GM12878 (cell line): ENCODE measurements around the gene KCTD16.

Experiments
- BACH1 ChIP-seq: fragments of 450-650 bp; IDR thresholded peaks from 2 replicates; pipeline ENCODE4 v1.6.1; 2017; ENCODE audit warnings: mild to moderate bottlenecking, borderline replicate concordance
- CBFB ChIP-seq: IDR thresholded peaks from 2 replicates; pipeline ENCODE4 v1.6.1; 2016; ENCODE audit warnings: antibody characterized with exemption, low read depth
- CBX3 ChIP-seq: fragments of 200-600 bp; sonication (generic); IDR thresholded peaks from 2 replicates; pipeline ENCODE4 v1.6.1; 2016; ENCODE audit warnings: low read depth, borderline replicate concordance
- EZH2 ChIP-seq: IDR thresholded peaks from 2 replicates; pipeline ENCODE4 v1.6.1; 2012; ENCODE audit warnings: low read depth, mild to moderate bottlenecking, control low read depth, inconsistent platforms, low read length, borderline replicate concordance; ENCODE audit not compliant: control insufficient read depth
- IRF4 ChIP-seq: IDR thresholded peaks from 2 replicates; pipeline ENCODE4 v1.6.1; 2011; ENCODE audit warnings: low read depth, low read length
- POLR2A ChIP-seq: IDR thresholded peaks from 2 replicates; pipeline ENCODE4 v1.6.1; 2011; ENCODE audit warnings: low read depth, mild to moderate bottlenecking, low read length
- POLR2AphosphoS2 ChIP-seq: IDR thresholded peaks from 2 replicates; pipeline ENCODE4 v1.6.1; 2011; ENCODE audit warnings: low read depth, mild to moderate bottlenecking, low read length, improper control_type of control experiment, moderate library complexity
- STAT3 ChIP-seq: IDR thresholded peaks from 2 replicates; pipeline ENCODE4 v1.6.1; 2011; ENCODE audit warnings: low read depth, low read length, improper control_type of control experiment
- SUZ12 ChIP-seq: fragments of 200-600 bp; sonication (generic); IDR thresholded peaks from one replicate; pipeline ENCODE4 v1.6.1; 2018; ENCODE audit warnings: antibody characterized with exemption, mild to moderate bottlenecking; ENCODE audit not compliant: unreplicated experiment
- YY1 ChIP-seq: IDR thresholded peaks from 2 replicates; pipeline ENCODE4 v1.6.1; 2011; ENCODE audit warnings: low read depth, mild to moderate bottlenecking, low read length
- TF ChIP-seq, protein P1 (sequence below): IDR thresholded peaks from 2 replicates; pipeline ENCODE4 v1.6.1; 2012; ENCODE audit warnings: low read length, inconsistent platforms
- TF ChIP-seq, protein P2 (sequence below), 3 experiments: IDR thresholded peaks in 2 of 3; conservative IDR thresholded peaks in 1 of 3; 2 replicates each; pipeline ENCODE4 v1.5.1; 2011; ENCODE audit warnings: low read depth in 3 of 3, low read length in 3 of 3, mild to moderate bottlenecking in 3 of 3, control low read depth in 2 of 3, moderate library complexity in 2 of 3, inconsistent platforms in 1 of 3, mixed read lengths in 1 of 3; ENCODE audit not compliant: control insufficient read depth in 2 of 3, insufficient read depth in 1 of 3; ENCODE audit errors: extremely low read depth in 1 of 3
- TF ChIP-seq, protein P3 (sequence below): fragments of 450-650 bp; IDR thresholded peaks from 2 replicates; pipeline ENCODE4 v1.6.1; 2016; ENCODE audit warnings: mild to moderate bottlenecking, moderate library complexity, borderline replicate concordance

DNA sequence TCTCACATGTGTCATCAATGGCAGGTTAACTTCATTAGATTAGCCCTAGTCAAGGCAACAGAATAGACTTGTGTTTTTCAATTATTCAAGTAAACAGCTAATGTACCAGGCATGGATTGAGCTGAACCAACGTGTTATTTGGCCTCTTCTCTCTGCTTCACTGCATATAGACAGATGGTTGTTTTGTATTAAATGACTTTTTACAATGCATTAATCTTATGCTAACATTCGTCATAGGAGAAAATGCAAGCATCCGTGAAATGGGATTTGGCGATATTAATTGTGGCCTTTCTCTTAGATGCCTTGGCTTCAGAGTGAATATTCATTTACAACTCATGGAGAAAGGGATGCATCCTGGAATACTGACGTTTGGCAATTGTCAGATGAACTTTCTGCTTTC, 208.0 kb downstream of the KCTD16 start:
- TF ChIP-seq STAT3 (no peak), POLR2A (no peak), YY1 (no peak), POLR2AphosphoS2 (no peak), IRF4 (no peak), CBX3 (no peak), SUZ12 (no peak), BACH1 (no peak), EZH2 (no peak), CBFB (no peak)
- TF ChIP-seq, protein P1, sequence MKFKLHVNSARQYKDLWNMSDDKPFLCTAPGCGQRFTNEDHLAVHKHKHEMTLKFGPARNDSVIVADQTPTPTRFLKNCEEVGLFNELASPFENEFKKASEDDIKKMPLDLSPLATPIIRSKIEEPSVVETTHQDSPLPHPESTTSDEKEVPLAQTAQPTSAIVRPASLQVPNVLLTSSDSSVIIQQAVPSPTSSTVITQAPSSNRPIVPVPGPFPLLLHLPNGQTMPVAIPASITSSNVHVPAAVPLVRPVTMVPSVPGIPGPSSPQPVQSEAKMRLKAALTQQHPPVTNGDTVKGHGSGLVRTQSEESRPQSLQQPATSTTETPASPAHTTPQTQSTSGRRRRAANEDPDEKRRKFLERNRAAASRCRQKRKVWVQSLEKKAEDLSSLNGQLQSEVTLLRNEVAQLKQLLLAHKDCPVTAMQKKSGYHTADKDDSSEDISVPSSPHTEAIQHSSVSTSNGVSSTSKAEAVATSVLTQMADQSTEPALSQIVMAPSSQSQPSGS: no peak
- TF ChIP-seq, protein P2, sequence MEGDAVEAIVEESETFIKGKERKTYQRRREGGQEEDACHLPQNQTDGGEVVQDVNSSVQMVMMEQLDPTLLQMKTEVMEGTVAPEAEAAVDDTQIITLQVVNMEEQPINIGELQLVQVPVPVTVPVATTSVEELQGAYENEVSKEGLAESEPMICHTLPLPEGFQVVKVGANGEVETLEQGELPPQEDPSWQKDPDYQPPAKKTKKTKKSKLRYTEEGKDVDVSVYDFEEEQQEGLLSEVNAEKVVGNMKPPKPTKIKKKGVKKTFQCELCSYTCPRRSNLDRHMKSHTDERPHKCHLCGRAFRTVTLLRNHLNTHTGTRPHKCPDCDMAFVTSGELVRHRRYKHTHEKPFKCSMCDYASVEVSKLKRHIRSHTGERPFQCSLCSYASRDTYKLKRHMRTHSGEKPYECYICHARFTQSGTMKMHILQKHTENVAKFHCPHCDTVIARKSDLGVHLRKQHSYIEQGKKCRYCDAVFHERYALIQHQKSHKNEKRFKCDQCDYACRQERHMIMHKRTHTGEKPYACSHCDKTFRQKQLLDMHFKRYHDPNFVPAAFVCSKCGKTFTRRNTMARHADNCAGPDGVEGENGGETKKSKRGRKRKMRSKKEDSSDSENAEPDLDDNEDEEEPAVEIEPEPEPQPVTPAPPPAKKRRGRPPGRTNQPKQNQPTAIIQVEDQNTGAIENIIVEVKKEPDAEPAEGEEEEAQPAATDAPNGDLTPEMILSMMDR (IDR thresholded peaks at IDR 0.05 in 2 of 3, conservative IDR thresholded peaks at IDR 0.05 in 1 of 3; ENCODE audit: control insufficient read depth in 2 of 3, extremely low read depth in 1 of 3, insufficient read depth in 1 of 3, low read depth in 3 of 3, low read length in 3 of 3): no peak
- TF ChIP-seq, protein P3, sequence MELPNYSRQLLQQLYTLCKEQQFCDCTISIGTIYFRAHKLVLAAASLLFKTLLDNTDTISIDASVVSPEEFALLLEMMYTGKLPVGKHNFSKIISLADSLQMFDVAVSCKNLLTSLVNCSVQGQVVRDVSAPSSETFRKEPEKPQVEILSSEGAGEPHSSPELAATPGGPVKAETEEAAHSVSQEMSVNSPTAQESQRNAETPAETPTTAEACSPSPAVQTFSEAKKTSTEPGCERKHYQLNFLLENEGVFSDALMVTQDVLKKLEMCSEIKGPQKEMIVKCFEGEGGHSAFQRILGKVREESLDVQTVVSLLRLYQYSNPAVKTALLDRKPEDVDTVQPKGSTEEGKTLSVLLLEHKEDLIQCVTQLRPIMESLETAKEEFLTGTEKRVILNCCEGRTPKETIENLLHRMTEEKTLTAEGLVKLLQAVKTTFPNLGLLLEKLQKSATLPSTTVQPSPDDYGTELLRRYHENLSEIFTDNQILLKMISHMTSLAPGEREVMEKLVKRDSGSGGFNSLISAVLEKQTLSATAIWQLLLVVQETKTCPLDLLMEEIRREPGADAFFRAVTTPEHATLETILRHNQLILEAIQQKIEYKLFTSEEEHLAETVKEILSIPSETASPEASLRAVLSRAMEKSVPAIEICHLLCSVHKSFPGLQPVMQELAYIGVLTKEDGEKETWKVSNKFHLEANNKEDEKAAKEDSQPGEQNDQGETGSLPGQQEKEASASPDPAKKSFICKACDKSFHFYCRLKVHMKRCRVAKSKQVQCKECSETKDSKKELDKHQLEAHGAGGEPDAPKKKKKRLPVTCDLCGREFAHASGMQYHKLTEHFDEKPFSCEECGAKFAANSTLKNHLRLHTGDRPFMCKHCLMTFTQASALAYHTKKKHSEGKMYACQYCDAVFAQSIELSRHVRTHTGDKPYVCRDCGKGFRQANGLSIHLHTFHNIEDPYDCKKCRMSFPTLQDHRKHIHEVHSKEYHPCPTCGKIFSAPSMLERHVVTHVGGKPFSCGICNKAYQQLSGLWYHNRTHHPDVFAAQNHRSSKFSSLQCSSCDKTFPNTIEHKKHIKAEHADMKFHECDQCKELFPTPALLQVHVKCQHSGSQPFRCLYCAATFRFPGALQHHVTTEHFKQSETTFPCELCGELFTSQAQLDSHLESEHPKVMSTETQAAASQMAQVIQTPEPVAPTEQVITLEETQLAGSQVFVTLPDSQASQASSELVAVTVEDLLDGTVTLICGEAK: no peak
